ENCODE data around the gene PLD5. TPM values are rescaled to one million over a fixed set of nuclear protein-coding genes. Genes with fewer than 3 reads are reported as not detected.

The PLD5 gene
- total RNA-seq, 2 donors from 2014 or later: 1.8 TPM; not detected in 1

- no peaks in the 10 kb centered on the region for H3K9me3 ChIP-seq
- intact Hi-C loops (cut with DNase I): no loop called here
- no peaks in the 10 kb centered on the region for H3K36me3 ChIP-seq (replicated peaks in 1 of 2; ENCODE audit: insufficient read depth in 1 of 2, low read depth in 2 of 2)
- no peaks in the 10 kb centered on the region for H3K27me3 ChIP-seq
- ATAC-seq (no peak), DNase-seq (no peak)
- H3K27ac ChIP-seq: no peak overlapping the region
- TF ChIP-seq CTCF (IDR thresholded peaks at IDR 0.05): no peak
- TF ChIP-seq POLR2A (IDR thresholded peaks at IDR 0.05): no peak
- H3K4me1 ChIP-seq: no peaks in the 10 kb centered on the region
- 71 to 80% methylated on average over 3 of the region's 3 CpGs for WGBS, 2 donors
- H3K4me3 ChIP-seq: no peak overlapping the region
These were observed 92.7 kb downstream of the PLD5 start for GRCh38 chr1:242431786-242432185.

DNA sequence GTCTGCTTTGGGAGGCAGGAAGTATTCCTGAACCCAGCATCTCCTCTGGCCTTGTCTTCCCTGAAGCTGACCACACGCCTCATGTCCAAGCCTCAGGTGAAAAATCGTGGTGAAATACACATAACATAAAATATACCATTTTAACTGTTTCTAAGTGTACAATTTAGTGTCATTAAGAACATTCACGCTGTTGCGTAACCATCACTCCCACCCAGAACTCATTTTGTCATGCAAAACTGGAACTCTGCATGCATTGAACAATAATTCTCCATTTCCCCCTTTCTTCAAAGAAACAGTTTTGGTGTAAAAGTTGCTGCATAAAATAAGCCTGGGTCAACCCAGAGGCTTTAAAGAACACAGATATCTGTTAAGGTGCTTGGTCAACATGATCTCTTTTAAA is 93.5 kb downstream of the PLD5 start:
- no peaks in the 10 kb centered on the region for H3K9me3 ChIP-seq
- no peak for DNase-seq
- TF ChIP-seq CTCF (IDR thresholded peaks at IDR 0.05): no peak
- TF ChIP-seq POLR2A (IDR thresholded peaks at IDR 0.05): no peak
- 56 to 67% methylated on average over 4 of the region's 4 CpGs for WGBS, 2 donors
- H3K27me3 ChIP-seq: no peaks in the 10 kb centered on the region
- no peaks in the 10 kb centered on the region for H3K4me1 ChIP-seq
- intact Hi-C loops (cut with DNase I): no loop called here
- H3K4me3 ChIP-seq: no peak overlapping the region
- no peaks in the 10 kb centered on the region for H3K36me3 ChIP-seq (replicated peaks in 1 of 2; ENCODE audit: insufficient read depth in 1 of 2, low read depth in 2 of 2)
- H3K27ac ChIP-seq: no peak overlapping the region
- no peak for ATAC-seq

- no peak overlapping the region for H3K4me3 ChIP-seq
- WGBS, 2 donors: 46 to 58% methylated on average over 8 of the region's 8 CpGs
- H3K27me3 ChIP-seq: no peaks in the 10 kb centered on the region
- no peaks in the 10 kb centered on the region for H3K4me1 ChIP-seq
- no peak for TF ChIP-seq CTCF (IDR thresholded peaks at IDR 0.05)
- TF ChIP-seq POLR2A (IDR thresholded peaks at IDR 0.05): no peak
- no peak overlapping the region for H3K27ac ChIP-seq
- H3K9me3 ChIP-seq: no peaks in the 10 kb centered on the region
- intact Hi-C loops (cut with DNase I): no loop called here
- H3K36me3 ChIP-seq (replicated peaks in 1 of 2; ENCODE audit: insufficient read depth in 1 of 2, low read depth in 2 of 2): no peaks in the 10 kb centered on the region
- DNase-seq (no peak), ATAC-seq (no peak)
These were observed 95.9 kb downstream of the PLD5 start for GRCh38 chr1:242428399-242429190.

DNA sequence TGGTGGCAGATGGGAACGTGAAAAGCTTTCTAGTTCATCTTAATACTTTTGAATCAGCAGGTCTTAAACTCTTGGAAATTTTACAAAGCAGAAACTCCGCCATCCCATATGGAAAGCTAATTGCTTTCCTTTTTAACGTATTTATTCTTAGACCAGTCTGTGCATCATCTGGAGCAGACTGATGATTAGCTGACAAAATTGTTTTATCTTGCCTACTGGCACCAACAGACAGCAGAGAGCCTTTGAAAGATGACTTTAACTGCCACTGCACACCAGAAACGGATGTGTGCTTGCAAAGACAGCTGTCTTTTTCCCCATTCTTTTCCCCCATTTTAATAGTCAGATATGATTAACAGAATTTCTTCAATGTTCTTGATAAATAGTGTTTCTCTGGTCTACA is 97.0 kb downstream of the PLD5 start:
- no peak for ATAC-seq
- no peaks in the 10 kb centered on the region for H3K27me3 ChIP-seq
- no peaks in the 10 kb centered on the region for H3K9me3 ChIP-seq
- DNase-seq: no peak
- H3K36me3 ChIP-seq (replicated peaks in 1 of 2; ENCODE audit: insufficient read depth in 1 of 2, low read depth in 2 of 2): no peaks in the 10 kb centered on the region
- WGBS, 2 donors: 53 to 58% methylated on average over 4 of the region's 4 CpGs
- H3K4me1 ChIP-seq: no peaks in the 10 kb centered on the region
- no peak overlapping the region for H3K27ac ChIP-seq
- no peak overlapping the region for H3K4me3 ChIP-seq
- no peak for TF ChIP-seq POLR2A (IDR thresholded peaks at IDR 0.05)
- intact Hi-C loops (cut with DNase I): no loop called here

- Histone ChIP-seq H3K4me3 (no peak overlapping the region), H3K27me3 (no peaks in the 10 kb centered on the region), H3K36me3 (replicated peaks in 1 of 2; ENCODE audit: insufficient read depth in 1 of 2, low read depth in 2 of 2) (no peaks in the 10 kb centered on the region), H3K9me3 (no peaks in the 10 kb centered on the region), H3K4me1 (no peaks in the 10 kb centered on the region), H3K27ac (no peak overlapping the region)
- DNase-seq (no peak), ATAC-seq (no peak)
- no peak for TF ChIP-seq POLR2A (IDR thresholded peaks at IDR 0.05)
- TF ChIP-seq CTCF (IDR thresholded peaks at IDR 0.05): no peak
- intact Hi-C loops (cut with DNase I): no loop called here
- WGBS, 2 donors: 74 to 75% methylated on average over 6 of the region's 6 CpGs
These were observed 98.1 kb downstream of the PLD5 start for GRCh38 chr1:242426271-242426905.

All from body of pancreas (tissue), 4 donors.